GM19438 (cell line): ENCODE measurements around the gene DOCK1.
"Not testable (repeated sequence)": the region's sequence is repeated elsewhere in the genome, so short reads cannot be mapped to it uniquely, and the experiment has no call there.

Experiments used
- ATAC-seq: cut with Tn5 transposase; IDR thresholded peaks from one replicate; pipeline ENCODE4 v1.9.1; 2021; ENCODE audit warnings: low read depth; ENCODE audit not compliant: unreplicated experiment

Gene DOCK1

DNA sequence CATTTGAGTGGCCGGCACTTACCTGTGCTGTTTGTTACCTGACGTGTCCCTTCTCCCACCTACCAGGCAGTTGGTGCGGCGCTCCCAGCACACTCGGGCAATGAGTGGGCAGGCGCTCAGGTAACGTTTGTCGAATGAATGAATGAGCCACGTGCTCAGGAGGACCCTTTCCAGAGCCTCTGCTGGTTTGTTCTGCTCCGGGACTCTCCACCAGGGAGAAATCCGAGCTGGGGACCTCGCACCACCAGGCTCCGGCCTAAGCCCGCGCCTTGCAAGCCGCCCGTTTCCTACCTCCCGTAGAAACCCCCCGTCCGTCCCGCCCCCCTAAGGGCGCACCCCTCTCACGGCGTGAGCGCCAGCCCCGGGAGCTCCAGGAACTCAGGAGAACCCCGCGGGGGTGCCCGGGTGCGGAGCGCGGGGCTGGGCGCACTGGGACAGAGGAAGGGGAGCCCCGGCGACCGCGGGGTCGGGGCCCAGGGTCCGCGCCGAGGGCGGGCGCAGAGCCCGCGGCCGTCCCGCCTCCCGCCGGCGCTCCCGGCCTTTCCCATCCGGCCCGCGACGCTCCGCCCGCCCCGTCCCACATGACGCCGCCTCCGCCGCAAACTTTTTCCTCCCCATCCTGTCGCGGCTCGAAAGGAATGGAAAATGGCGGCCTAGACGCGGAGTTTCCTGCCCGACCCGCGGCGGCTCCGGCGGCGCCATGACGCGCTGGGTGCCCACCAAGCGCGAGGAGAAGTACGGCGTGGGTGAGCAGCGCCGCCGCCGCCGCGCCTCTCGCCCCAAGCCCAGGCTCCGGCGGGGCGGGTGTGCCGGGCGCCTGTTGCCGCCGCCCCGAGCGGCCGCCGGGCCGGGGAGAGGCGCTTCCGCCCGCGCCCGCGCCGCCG is at the start of gene DOCK1:
Gene DOCK1, plus strand, starts transcription at position 611 of the 884 bp plus-strand sequence. Its CDS starts 90 bp downstream, at position 701.
- no peak for ATAC-seq

DNA sequence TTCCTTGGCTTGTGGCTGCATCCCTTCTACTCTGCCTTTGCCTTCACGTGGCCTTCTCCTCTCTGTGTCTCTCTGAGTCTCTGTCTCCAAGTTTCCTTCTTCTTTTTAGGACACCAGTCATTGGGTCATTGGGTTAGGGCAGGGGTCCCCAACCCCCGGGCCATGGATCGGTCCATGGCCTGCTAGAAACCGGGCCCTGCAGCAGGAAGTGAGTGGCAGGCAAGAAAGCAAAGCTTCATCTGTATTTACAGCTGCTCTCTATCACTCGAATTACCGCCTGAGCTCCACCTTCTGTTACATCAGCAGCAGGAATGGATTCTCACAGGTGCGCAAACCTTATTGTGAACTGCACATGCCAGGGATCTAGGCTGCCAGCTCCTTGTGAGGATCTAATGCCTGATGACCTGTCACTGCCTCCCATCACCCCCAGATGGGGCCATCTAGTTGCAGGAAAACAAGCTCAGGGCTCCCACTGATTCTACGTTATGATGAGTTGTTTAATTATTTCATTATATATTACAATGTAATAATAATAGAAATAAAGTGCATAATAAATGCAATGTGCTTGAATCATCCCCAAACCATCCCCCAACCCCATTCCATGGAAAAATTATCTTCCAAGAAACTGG is 47.9 kb upstream of the DOCK1 start:
- no peak for ATAC-seq

DNA sequence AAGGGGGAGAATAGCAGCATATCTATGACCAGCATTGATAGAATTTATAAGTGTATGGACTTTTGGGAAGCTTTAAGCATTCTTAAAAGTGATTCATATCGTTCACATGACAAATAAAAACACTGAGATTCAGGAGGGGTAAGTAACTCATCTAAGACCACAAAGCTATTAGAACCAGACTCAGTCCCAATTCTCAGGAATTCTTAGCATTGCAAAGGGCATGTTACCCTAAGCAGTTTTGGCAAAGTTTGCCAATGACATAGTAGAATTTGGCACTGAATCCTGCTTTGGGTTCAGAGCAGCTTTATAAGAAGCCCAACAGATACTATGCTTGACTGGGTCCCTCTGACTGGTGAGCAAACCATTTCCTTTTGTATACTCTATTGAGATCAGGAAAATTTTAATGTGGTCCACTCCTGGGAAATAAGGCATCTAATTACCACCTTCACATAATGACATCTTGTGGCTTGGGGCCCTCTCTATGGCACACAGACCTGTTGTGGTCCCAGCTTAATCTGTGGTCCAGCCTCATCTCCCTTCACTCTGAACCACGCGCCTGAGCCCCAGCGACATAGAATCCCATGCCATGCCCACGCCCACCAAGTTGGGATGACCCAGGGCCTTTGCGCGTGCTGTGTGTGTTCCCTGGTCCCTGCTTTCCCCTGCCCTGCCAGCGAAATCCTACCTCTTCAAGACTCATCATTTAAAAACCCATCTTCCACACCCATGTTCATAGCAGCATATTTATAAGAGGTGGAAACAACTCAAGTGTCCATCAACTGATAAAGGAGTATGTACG is 37.5 kb upstream of the DOCK1 start:
- ATAC-seq: no peak

DNA sequence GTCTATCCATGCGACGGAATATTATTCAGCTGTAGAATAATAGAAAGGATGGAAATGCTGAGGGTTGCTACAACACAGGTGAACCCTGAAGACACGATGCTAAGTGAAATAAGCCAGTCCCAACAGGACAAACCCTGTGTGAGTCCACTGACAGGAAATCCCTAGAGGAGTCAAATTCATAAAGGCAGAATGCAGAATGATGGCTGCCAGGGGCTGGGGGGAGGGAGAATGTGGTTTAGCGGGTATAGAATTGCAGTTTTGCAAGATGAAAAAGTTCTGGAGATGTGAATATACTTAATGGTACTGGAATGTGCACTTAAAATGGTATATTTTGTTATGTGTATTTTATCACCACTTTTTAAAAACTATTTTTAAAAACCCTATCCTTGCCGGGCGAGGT is 36.9 kb upstream of the DOCK1 start:
- no peak for ATAC-seq

DNA sequence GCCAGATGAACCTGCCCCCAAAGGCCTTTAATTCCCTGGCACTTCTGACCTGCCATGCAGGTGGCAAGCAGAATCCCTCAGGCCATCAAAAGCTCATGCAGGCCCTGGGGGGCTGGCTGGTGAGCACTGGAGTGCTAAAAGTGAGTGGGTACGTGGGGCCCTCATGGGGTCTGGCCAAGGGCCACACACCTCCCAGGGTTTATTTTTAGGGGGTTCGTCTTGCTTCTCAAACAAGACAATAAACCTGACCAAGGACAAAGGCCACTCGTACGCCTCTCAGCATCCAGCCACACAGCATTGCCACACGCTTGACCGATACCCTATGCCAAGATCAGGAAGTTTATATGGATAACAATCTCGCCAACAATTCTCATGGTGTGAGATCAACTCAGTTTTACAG is 33.1 kb upstream of the DOCK1 start:
- no peak for ATAC-seq

DNA sequence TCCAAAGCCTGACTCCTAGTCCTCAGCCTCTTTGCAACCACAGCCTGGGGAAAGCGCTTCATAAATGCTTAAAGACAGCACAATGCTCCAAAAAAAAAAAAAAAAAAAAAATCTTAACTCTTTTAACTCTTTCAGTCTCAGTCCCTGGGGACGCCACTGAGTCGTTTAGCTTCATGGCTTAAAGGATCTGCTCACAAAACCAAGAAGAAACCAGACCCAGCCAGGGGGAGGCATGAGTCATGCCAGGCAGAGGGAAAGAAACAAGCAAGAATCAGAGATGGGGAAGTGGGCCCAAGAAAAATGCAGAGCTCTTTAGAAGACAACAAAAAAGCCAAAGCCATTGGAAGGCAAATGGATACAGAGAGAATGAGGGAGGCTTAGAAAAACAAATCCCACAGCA is 32.5 kb upstream of the DOCK1 start:
- ATAC-seq: no peak

DNA sequence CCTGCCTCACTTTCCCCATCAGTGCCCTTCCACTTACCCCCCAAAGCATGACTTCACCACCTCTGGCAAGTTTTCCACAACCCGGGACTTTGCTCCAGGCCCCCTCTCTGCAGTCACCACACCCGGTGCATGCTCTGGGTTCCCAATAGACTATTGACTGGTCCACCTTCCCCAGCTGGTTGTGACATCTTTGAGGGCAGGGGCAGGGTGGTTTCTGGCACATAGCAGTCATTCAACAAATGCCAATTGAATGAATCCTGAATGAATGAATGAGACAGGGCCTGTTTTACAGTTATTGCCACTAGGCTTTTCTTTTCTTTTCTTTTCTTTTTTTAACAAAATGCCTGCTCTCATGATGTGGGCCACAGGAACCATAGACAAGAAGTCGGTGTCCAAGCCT is 28.8 kb upstream of the DOCK1 start:
- no peak for ATAC-seq

DNA sequence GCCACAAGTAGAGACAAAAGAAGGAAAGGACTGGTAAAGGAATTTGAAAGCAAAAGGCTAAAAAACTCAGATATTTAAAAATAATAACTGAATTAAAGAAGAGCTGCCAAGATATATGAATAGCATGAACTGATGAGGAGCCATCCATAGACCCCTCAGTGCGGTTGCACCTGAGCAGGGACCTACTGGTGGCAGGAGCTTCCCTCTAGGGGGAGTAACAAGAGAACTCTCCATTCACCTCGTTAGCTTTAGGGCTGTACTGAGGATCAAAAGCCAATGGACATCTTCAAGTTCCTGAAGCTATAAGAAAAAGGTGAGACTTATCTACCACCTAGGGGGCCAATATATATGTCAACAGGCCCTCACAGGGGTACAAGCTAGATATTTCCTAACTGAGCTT is 27.8 kb upstream of the DOCK1 start:
- no peak for ATAC-seq

DNA sequence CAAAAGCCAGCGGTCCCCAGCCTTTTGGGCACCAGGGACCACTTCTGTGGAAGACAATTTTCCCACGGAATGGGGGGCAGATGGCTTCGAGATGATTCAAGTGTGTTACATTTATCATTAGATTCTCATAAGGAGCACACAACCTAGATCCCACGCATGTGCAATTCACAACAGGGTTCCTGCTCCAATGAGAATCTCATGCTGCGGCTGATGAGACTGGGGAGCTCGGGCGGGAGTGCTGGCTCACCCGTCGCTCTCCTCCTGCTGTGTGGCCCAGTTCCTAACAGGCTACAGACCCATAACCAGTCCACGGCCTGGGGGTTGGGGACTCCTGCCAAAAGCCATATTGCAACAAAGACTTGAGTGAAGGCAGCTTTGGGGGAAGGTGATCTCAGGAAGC is 26.6 kb upstream of the DOCK1 start:
- no peak for ATAC-seq

DNA sequence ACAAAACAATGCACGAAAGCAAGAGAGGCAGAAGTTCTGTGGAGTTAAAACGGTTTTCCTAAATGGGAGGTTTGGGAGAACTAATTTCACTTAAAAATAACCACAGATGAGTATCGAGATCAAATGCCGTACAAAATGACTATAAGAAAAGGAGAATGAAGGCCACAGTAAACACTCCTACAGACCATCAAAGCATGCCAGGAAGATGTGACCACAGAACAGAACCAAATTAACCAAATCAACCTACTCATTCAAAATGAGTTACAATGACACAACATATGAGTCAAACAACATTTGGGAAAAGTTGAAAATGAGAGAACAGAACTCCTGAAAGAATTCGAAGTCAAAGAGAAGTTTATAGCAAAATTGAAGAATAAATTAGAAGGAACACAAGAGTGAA is 24.3 kb upstream of the DOCK1 start:
- ATAC-seq: no peak

DNA sequence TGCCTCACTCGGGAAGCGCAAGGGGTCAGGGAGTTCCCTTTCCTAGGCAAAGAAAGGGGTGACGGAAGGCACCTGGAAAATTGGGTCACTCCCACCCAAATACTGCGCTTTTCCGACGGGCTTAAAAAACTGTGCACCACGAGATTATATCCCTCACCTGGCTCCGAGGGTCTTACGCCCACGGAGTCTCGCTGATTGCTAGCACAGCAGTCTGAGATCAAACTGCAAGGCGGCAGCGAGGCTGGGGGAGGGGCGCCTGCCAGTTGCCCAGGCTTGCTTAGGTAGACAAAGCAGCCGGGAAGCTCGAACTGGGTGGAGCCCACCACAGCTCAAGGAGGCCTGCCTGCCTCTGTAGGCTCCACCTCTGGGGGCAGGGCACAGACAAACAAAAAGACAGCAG is 23.2 kb upstream of the DOCK1 start:
- ATAC-seq: not testable (repeated sequence)

DNA sequence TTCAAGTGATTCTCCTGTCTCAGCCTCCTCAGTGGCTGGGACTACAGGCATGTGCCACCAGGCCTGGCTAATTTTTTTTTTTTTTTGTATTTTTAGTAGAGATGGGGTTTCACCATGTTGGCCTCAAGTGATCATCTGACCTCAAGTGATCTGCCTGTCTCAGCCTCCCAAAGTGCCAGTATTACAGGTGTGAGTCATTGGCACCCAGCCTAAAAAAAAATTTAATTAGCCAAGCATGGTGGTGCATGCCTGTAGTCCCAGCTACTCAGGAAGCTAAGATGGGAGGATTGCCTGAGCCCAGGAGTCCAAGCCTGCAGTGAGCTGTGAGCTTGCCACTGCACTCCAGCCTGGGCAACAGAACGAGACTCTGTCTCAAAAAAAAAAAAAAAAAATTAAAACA is 16.8 kb upstream of the DOCK1 start:
- ATAC-seq: not testable (repeated sequence)

DNA sequence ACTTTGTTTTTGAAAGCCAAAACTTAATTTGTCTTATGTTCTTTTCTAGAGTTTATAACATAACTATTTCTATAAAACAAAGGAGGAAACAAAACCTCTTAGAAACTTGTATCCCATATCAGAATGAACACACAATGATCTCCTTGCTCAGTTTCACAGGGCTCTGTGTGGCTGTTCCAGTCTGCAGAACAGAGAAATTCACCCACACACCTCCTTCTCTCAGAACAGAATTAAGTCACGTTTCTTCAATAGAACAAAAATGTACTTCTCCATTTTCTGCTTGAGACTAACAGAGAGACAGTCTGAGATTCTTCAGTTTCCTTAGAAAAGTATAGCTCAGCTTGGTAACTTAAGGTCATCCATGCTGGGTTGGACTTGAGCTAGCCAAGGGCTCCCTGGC is 15.8 kb upstream of the DOCK1 start:
- ATAC-seq: no peak

DNA sequence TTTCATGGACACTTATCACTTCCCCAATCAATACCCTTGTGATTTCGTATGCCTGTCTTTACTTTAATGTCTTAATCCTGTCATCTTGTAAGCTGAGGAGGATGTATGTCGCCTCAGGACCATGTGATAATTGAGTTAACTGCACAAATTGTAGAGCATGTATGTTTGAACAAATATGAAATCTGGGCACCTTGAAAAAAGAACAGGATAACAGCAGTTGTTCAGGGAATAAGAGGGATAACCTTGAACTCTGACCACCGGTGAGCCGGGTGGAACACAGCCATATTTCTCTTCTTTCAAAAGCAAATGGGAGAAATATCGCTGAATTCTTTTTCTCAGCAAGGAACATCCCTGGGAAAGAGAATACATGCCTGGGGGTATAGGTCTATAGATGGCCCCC is 14.4 kb upstream of the DOCK1 start:
- ATAC-seq: not testable (repeated sequence)

DNA sequence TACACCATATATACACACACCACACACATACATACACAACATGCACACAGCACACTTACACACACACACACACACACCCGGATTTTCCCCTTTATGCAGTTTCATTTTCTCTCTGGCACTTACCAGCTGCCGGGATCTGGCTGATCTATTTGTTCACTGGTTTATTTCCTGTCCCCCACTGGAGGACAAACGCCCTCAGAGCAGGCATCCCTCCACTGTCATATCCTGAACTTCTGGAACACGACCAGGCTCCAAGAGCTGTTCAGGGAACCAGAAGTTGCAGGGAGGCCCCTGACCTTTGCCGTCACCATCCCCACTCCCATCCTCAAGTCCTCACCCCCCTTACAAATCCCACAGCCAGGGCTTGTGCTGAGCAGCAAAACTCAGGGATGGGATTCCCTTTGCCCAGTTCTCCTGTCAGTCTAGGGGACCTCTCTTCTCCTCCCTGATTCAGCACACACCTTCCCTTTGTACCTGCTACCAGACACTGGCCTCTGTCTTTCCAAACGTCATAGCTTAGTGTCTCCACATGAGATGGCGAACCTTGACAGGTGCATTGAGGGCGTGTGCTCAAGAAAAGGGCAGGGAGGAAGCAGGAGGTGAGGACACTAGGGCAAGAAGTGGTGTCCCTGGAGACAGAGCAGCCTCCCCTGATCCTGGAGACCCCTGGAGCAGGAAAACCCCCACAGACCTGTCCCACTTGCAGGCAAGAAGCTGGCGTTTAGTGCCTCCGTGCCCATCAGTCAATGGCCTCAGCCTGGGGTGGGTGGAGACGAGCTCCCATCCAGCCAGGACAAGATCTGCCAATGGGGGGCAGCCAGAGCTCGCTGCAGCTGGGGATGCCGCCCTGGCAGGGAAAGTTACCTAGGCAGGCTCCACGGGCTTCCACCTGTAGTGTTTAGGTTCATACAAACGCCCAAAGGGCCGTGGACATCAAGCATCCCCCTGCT is 12.7 kb upstream of the DOCK1 start:
- no peak for ATAC-seq

DNA sequence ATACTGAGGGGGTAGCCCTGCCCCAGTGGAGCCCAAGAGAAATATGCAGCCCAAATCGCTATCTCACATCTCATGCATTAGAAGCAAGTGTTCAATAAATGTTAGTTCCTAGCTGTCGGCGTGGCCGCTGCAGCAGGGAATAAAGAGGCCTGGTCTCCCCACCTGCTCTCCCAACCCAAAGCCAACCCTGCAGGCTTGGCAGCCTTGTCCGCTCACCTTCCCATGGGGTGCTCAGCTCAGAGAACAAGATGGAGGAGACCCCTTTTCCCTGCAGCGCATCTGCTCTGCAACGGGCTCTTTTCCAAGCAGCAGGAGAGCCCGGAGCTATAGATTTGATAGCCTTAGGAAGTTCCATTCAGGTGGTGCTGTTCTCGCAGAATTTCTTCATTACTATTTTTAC is 12.0 kb upstream of the DOCK1 start:
- no peak for ATAC-seq

DNA sequence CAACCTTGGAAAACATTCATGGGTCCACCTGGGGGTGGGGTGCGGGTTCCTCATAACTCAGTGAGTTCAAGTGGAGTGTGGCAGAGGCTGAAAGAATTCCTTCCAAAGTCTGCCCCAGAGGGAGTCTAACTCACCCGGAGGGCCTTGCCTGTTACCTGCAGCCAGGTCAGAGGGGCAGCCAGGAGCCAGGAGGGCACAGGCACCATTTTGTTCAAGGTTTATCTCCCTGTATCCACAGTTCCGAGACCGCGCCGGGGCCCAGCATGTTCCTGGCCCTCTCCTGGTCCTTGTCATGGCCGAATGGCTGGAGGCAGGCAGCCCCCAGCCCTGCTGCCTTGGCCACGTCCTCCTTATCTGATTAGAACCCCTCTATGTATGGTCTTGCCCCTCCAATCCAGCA is 11.4 kb upstream of the DOCK1 start:
- ATAC-seq: no peak

DNA sequence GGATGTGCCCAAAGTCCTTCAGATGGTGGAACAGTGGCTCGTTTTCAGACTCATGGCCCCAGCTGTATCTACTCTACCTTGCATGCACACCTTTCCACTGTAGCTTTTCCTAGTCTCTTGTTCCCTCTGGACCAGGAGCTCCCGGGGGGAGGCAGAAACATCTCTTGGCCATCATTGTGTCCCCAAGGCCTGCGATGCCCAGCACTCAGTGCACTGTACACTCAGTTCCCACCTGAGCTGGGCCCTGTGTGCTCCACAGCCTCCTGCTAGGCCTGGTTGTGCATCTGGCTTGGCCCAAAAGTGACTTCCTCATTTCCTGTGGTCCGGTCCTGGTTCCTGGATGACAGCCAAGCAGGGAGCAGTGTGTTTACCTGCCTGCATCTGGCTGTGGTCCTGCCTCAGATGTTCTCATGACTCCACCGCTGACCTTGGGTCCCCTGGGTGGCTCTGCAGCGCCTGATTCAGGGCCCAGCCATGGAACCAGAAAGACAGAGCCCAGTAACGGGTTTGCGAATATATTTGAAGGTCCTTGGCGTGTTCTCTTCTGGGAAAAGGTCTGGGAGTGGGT is 9.9 kb upstream of the DOCK1 start:
- no peak for ATAC-seq

DNA sequence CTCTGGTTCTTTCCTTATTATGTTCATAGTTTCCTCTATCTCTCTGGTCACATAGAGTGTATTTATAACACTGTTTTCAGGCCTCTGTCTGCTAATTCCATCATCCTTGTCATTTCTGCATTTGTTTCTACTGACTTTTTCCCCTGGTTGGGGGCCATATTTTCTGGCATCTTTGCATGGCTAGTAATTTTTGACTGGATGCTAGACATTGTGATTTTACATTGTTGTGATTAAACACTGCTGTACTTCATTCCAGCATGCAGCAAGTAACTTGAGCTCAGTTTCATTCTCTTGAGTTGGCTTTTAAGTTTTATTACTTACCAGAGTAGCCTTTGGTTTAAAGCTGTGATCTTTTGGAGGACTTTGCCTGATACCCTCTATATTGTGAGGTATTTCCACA is 6.8 kb upstream of the DOCK1 start:
- no peak for ATAC-seq

DNA sequence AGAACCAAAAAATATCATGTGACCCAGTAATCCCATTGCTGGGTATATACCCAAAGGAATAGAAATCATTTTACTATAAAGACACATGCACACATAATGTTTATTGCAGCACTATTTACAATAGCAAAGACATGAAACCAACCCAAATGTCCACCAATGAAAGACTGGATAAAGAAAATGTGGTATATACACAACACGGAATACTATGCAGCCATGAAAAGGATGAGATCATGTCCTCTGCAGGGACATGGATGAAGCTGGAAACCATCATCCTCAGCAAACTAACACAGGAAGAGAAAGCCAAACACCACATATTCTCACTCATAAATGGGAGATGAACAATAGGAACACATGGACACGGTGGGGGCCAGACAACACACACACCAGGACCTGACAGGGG is 5.7 kb upstream of the DOCK1 start:
- ATAC-seq: not testable (repeated sequence)
